Uterus (tissue), 4 donors: ENCODE results near the gene KRT75. TPM values are rescaled to one million over a fixed set of nuclear protein-coding genes. Genes with fewer than 3 reads are reported as not detected.

Experiments used
- DNase-seq, 2 donors: peaks; one replicate each; pipeline ENCODE4 v3.0.0-alpha.2; 2019 to 2020
- H3K27ac ChIP-seq, 2 donors: fragments of 200-600 bp; sonication (generic); 1 replicate in 1 of 2; 2 replicates in 1 of 2; pipeline ENCODE4 v1.5.1; 2016 to 2018
- H3K27me3 ChIP-seq, 2 donors: fragments of 200-600 bp; sonication (generic); one replicate each; pipeline ENCODE4 v1.5.1; 2018 to 2019; ENCODE audit warnings: control low read depth in 1 of 2
- H3K36me3 ChIP-seq, 2 donors: fragments of 200-600 bp; sonication (generic); one replicate each; pipeline ENCODE4 v1.5.1; 2019; ENCODE audit warnings: control low read depth in 1 of 2
- H3K4me1 ChIP-seq, 2 donors: fragments of 200-600 bp; sonication (generic); one replicate each; pipeline ENCODE4 v1.5.1; 2018 to 2019; ENCODE audit warnings: control low read depth in 1 of 2
- H3K4me3 ChIP-seq, 2 donors: fragments of 200-600 bp; sonication (generic); 1 replicate in 1 of 2; 2 replicates in 1 of 2; pipeline ENCODE4 v1.5.1; 2018 to 2019; ENCODE audit warnings: mild to moderate bottlenecking in 1 of 2
- H3K9me3 ChIP-seq, 2 donors: fragments of 200-600 bp; sonication (generic); one replicate each; pipeline ENCODE4 v1.5.1; 2019; ENCODE audit warnings: control low read depth in 1 of 2
- POLR2A ChIP-seq, 2 donors: fragments of 450-650 bp; IDR thresholded peaks; one replicate each; pipeline ENCODE4 v1.6.1; 2016; ENCODE audit warnings: antibody characterized with exemption in 2 of 2, mild to moderate bottlenecking in 1 of 2, moderate library complexity in 1 of 2
- intact Hi-C: fragments of 100-400 bp; cut with DNase I; formaldehyde crosslinking; loops from one replicate; pipeline ENCODE4 v1.15.1; 2023; ENCODE audit warnings: low total_unique reads
- total RNA-seq, 4 donors: library from RNA; depleted of rRNA in 3 of 4; stranded (reverse); fragments of >200 nt in 3 of 4; gene quantifications; one replicate each; pipeline versions ENCODE4 v1.1.0 to v1.2.4, GENCODE V29; 2014 to 2023
- TF ChIP-seq, protein P1 (sequence below), 4 experiments: fragments of 200-600 bp in 2 of 4; fragments of 450-650 bp in 2 of 4; sonication (generic) in 2 of 4; IDR thresholded peaks; one replicate each; pipeline ENCODE4 v1.5.1; 2016 to 2019; ENCODE audit warnings: antibody characterized with exemption in 4 of 4, mild to moderate bottlenecking in 2 of 4, moderate library complexity in 1 of 4
- donor health status: DM: yes; HTN: yes; CAD: no.

Gene KRT75
- total RNA-seq, 4 donors from 2014 or later: not detected

DNA sequence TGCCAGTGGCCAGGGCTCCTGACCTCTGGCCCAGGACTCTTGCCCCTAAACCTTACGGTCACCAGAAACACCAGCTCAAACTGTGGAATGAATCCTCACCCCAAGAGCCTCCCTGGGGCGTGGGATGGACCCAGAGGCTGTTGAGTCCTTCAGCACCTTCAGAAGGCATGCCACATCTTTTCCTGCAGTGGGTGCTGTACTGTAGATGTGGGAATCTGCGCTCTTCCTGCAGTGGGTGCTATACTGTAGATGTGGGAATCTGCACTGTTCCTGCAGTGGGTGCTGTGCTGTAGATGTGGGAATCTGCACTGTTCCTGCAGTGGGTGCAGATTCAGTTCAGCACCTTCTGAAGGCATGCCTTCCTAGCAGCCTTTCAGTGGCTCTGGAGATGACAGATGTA, 29.2 kb downstream of the KRT75 start:
- intact Hi-C loops: no loop called here
- Histone ChIP-seq H3K4me3 (no peak overlapping the region), H3K27me3 (no peaks in the 10 kb centered on the region), H3K27ac (no peak overlapping the region), H3K36me3 (no peaks in the 10 kb centered on the region), H3K9me3 (no peaks in the 10 kb centered on the region), H3K4me1 (no peaks in the 10 kb centered on the region)
- no peak for DNase-seq
- TF ChIP-seq POLR2A (IDR thresholded peaks at IDR 0.05): no peak
- TF ChIP-seq, protein P1, sequence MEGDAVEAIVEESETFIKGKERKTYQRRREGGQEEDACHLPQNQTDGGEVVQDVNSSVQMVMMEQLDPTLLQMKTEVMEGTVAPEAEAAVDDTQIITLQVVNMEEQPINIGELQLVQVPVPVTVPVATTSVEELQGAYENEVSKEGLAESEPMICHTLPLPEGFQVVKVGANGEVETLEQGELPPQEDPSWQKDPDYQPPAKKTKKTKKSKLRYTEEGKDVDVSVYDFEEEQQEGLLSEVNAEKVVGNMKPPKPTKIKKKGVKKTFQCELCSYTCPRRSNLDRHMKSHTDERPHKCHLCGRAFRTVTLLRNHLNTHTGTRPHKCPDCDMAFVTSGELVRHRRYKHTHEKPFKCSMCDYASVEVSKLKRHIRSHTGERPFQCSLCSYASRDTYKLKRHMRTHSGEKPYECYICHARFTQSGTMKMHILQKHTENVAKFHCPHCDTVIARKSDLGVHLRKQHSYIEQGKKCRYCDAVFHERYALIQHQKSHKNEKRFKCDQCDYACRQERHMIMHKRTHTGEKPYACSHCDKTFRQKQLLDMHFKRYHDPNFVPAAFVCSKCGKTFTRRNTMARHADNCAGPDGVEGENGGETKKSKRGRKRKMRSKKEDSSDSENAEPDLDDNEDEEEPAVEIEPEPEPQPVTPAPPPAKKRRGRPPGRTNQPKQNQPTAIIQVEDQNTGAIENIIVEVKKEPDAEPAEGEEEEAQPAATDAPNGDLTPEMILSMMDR (IDR thresholded peaks at IDR 0.05): no peak

DNA sequence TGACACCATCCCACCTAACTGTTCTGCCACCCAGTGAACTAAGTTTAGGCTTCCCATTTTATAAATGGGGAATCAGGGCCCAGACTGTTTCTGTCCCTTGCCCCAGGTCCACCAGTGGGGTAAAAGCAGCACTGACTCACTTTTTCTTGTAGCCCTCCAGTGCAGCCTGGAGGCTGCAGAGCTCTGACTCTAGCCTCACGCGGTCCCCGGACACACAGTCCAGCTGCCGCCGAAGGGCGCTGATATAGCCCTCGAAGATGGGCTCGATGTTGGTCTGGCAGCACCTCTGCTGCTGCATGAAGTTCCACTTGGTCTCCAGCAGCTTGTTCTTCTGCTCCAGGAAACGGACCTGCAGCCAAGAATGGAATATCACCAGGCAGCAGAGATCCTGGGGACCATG, 30.6 kb downstream of the KRT75 start:
- no peaks in the 10 kb centered on the region for H3K36me3 ChIP-seq
- TF ChIP-seq POLR2A (IDR thresholded peaks at IDR 0.05): no peak
- TF ChIP-seq, protein P1 (IDR thresholded peaks at IDR 0.05): no peak
- H3K9me3 ChIP-seq: no peaks in the 10 kb centered on the region
- no peak for DNase-seq
- no peak overlapping the region for H3K4me3 ChIP-seq
- H3K4me1 ChIP-seq: no peaks in the 10 kb centered on the region
- H3K27ac ChIP-seq: no peak overlapping the region
- H3K27me3 ChIP-seq: no peaks in the 10 kb centered on the region
- intact Hi-C loops: no loop called here

DNA sequence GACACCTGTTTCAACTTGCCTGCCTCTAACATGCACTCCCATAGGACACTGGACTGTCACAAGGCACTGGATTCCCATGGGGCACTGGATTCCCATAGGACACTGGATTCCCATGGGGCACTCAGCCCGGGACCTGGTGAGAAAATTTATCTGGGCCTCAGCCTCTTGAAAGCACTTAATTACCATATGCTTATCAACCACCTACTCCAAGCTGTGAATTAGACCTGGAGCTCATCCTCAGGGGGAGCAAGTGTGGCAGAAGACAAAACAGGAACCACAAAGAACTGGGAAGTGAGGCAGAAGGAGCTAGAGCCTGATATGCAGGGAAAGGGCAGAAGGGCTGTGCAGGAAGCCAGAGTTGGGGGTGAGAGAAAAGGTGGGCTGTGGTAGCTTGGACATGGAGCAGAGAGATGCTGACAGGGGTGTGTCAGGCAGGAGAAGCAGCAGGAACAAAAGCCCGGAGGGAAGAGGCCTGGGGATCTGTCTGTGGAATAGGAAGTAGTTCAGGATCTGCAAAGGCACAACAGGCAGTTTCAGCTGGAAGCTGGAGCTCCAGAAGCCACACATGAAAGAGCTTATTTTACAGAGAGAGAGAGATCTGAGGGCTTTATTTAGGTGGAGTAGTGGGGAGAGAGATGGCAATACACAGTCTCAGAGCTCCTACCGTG, 31.2 kb downstream of the KRT75 start:
- Histone ChIP-seq H3K36me3 (no peaks in the 10 kb centered on the region), H3K27me3 (no peaks in the 10 kb centered on the region), H3K4me3 (no peak overlapping the region), H3K4me1 (no peaks in the 10 kb centered on the region), H3K27ac (no peak overlapping the region), H3K9me3 (no peaks in the 10 kb centered on the region)
- no peak for DNase-seq
- TF ChIP-seq, protein P1 (IDR thresholded peaks at IDR 0.05): no peak
- intact Hi-C loops: no loop called here

DNA sequence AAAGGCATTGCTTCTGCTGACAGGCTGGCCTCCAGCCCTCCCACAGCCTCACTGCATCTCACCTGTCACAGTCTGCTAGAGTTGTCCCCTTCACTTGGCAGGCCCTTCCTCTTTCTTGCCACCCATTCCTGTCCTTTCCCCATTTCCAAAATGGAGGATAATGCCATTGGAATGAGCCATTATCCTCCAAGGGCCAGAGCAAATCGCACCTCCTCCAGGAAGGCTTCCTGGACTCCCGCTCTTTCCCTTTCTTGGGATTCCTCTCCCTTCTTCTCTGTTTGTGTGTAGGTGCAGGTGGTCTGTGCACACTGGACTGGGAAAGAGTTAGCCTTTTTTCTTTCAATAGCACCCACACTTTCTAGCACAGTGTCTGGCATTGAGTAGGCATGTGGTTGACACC, 31.8 kb downstream of the KRT75 start:
- no peak for DNase-seq
- H3K9me3 ChIP-seq: no peaks in the 10 kb centered on the region
- TF ChIP-seq POLR2A (IDR thresholded peaks at IDR 0.05): no peak
- TF ChIP-seq, protein P1 (IDR thresholded peaks at IDR 0.05): no peak
- H3K4me1 ChIP-seq: no peaks in the 10 kb centered on the region
- intact Hi-C loops: no loop called here
- H3K27ac ChIP-seq: no peak overlapping the region
- H3K27me3 ChIP-seq: no peaks in the 10 kb centered on the region
- no peak overlapping the region for H3K4me3 ChIP-seq
- no peaks in the 10 kb centered on the region for H3K36me3 ChIP-seq

DNA sequence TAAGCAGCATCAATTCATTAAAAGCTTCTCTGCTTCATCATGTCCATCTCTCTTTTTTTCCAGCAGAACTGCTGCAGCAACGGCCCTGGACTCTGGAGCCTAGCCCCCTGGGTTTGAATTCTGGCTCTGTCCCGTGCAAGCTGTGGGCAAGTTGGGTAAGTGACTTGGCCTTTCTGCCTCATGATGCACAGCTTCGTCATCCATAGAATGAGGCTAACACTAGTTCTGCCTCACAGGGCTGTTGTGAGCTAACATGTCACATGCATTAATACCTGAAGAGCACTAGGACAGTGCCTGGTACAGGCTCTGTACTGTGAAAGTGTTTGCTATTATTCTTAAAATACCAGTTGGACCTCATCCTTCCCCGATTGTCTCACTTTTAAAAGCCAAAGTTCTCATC, 32.2 kb downstream of the KRT75 start:
- TF ChIP-seq POLR2A (IDR thresholded peaks at IDR 0.05): no peak
- TF ChIP-seq, protein P1 (IDR thresholded peaks at IDR 0.05): no peak
- no peak for DNase-seq

More for the DNA sequence above, 32.2 kb downstream of the KRT75 start:
- H3K4me3 ChIP-seq: no peak overlapping the region
- H3K36me3 ChIP-seq: no peaks in the 10 kb centered on the region
- no peak overlapping the region for H3K27ac ChIP-seq
- H3K27me3 ChIP-seq: no peaks in the 10 kb centered on the region
- no peaks in the 10 kb centered on the region for H3K9me3 ChIP-seq
- intact Hi-C loops: no loop called here
- H3K4me1 ChIP-seq: no peaks in the 10 kb centered on the region
